Medulla oblongata (tissue), 1 donor: ENCODE data around the gene TMEM182.

ENCODE experiments used
- DNase-seq: peaks from one replicate; pipeline ENCODE4 v3.0.0-alpha.2; 2015; ENCODE audit errors: extremely low spot score

The TMEM182 gene

GRCh38 chr2:102801858-102802699 is 40.2 kb downstream of the TMEM182 start:
- no peak for DNase-seq

- DNase-seq: no peak
Measured at GRCh38 chr2:102803041-102803896, 41.4 kb downstream of the TMEM182 start.

GRCh38 chr2:102803897-102804217 is 42.0 kb downstream of the TMEM182 start:
- DNase-seq: no peak

- DNase-seq: peak; percentile 89
Measured at GRCh38 chr2:102806250-102806837, 44.5 kb downstream of the TMEM182 start.

- DNase-seq: no peak
Measured at GRCh38 chr2:102809291-102810189, 47.7 kb downstream of the TMEM182 start.

GRCh38 chr2:102815285-102815684 is 53.5 kb downstream of the TMEM182 start:
- no peak for DNase-seq

- DNase-seq: peak; percentile 21
Measured at GRCh38 chr2:102826904-102827303, 65.1 kb downstream of the TMEM182 start.

GRCh38 chr2:102832789-102833188 is 71.0 kb downstream of the TMEM182 start:
- no peak for DNase-seq

GRCh38 chr2:102834523-102835273 is 72.9 kb downstream of the TMEM182 start:
- DNase-seq: no peak

GRCh38 chr2:102837626-102838198 is 75.9 kb downstream of the TMEM182 start:
- no peak for DNase-seq

GRCh38 chr2:102839668-102840388 is 78.0 kb downstream of the TMEM182 start:
- DNase-seq: peak; percentile 71

GRCh38 chr2:102841107-102841840 is 79.4 kb downstream of the TMEM182 start:
- peak; percentile 85 for DNase-seq

GRCh38 chr2:102843764-102844443 is 82.1 kb downstream of the TMEM182 start:
- DNase-seq: no peak

GRCh38 chr2:102844911-102845310 is 83.1 kb downstream of the TMEM182 start:
- DNase-seq: no peak

- DNase-seq: peak; percentile 86
Measured at GRCh38 chr2:102848366-102848839, 86.6 kb downstream of the TMEM182 start.

- no peak for DNase-seq
Measured at GRCh38 chr2:102850888-102851287, 89.1 kb downstream of the TMEM182 start.

GRCh38 chr2:102852867-102853266 is 91.0 kb downstream of the TMEM182 start:
- DNase-seq: no peak
